ENCODE data around the gene GH1. TPM values are rescaled to one million over a fixed set of nuclear protein-coding genes. Genes with fewer than 3 reads are reported as not detected.

GH1 gene
- total and polyA plus RNA-seq, 9 of the 15 experiments (the other 6 are each of a cell fraction or from before 2014, with no cell fraction given), result not detected

Small RNAs within 50 kb of the gene (small RNA-seq; reads per million reads assigned to genes)
- not detected for gene AC040958.1
- gene AC127029.1, result not detected
- gene GH1, result not detected

Other genes with a start within 250 kb of the GH1 start
Only the 7 nearest of the 16 such genes appear.
- 114 and 126 TPM in 2 replicates for gene SMARCD2, start 76.2 kb downstream of the GH1 start, total RNA-seq (2014; rRNA removed)
- 62.5 and 73.1 TPM in 2 replicates for gene SMARCD2, start 76.2 kb downstream of the GH1 start, total RNA-seq (2014; rRNA removed; fragmentation: Illumina TruSeq; extraction: Trizol)
- gene SMARCD2, start 76.2 kb downstream of the GH1 start, total RNA-seq (2015; rRNA removed; fragmentation: Illumina TruSeq; extraction: Trizol), result 90.3 and 91.1 TPM in 2 replicates
- 92.0 and 101 TPM in 2 replicates for gene SMARCD2, start 76.2 kb downstream of the GH1 start, total RNA-seq (2021)
- 86.3 and 101 TPM in 2 replicates for gene SMARCD2, start 76.2 kb downstream of the GH1 start, polyA plus RNA-seq (2011; rRNA removed)
- 94.8 and 110 TPM in 2 replicates for gene SMARCD2, start 76.2 kb downstream of the GH1 start, polyA plus RNA-seq (2014; fragmentation: Illumina TruSeq; extraction: Trizol)
- gene SMARCD2, start 76.2 kb downstream of the GH1 start, polyA plus RNA-seq (2014; fragmentation: Nextera tagmentation; extraction: Ambion mirVana), result 1 to 10 TPM; 1.7 to 5.7 TPM
- 84.2 and 95.7 TPM in 2 replicates for gene SMARCD2, start 76.2 kb downstream of the GH1 start, polyA plus RNA-seq (2014; rRNA removed)
- gene CSH2, start 45.2 kb downstream of the GH1 start, total RNA-seq (2014; rRNA removed), result not detected in 2 replicates
- not detected in 2 replicates for gene CSH2, start 45.2 kb downstream of the GH1 start, total RNA-seq (2014; rRNA removed; fragmentation: Illumina TruSeq; extraction: Trizol)
- gene CSH2, start 45.2 kb downstream of the GH1 start, total RNA-seq (2015; rRNA removed; fragmentation: Illumina TruSeq; extraction: Trizol), result not detected in 2 replicates
- not detected in 2 replicates for gene CSH2, start 45.2 kb downstream of the GH1 start, total RNA-seq (2021)
- not detected in 2 replicates for gene CSH2, start 45.2 kb downstream of the GH1 start, polyA plus RNA-seq (2011; rRNA removed)
- not detected in 2 replicates for gene CSH2, start 45.2 kb downstream of the GH1 start, polyA plus RNA-seq (2014; fragmentation: Illumina TruSeq; extraction: Trizol)
- not detected for gene CSH2, start 45.2 kb downstream of the GH1 start, polyA plus RNA-seq (2014; fragmentation: Nextera tagmentation; extraction: Ambion mirVana)
- gene CSH2, start 45.2 kb downstream of the GH1 start, polyA plus RNA-seq (2014; rRNA removed), result not detected in 2 replicates
- not detected in 2 replicates for gene GH2, start 36.9 kb downstream of the GH1 start, total RNA-seq (2014; rRNA removed)
- gene GH2, start 36.9 kb downstream of the GH1 start, total RNA-seq (2014; rRNA removed; fragmentation: Illumina TruSeq; extraction: Trizol), result not detected in 2 replicates
- not detected in 2 replicates for gene GH2, start 36.9 kb downstream of the GH1 start, total RNA-seq (2015; rRNA removed; fragmentation: Illumina TruSeq; extraction: Trizol)
- not detected in 2 replicates for gene GH2, start 36.9 kb downstream of the GH1 start, total RNA-seq (2021)
- gene GH2, start 36.9 kb downstream of the GH1 start, polyA plus RNA-seq (2011; rRNA removed), result not detected in 2 replicates
- gene GH2, start 36.9 kb downstream of the GH1 start, polyA plus RNA-seq (2014; fragmentation: Illumina TruSeq; extraction: Trizol), result not detected in 2 replicates
- gene GH2, start 36.9 kb downstream of the GH1 start, polyA plus RNA-seq (2014; fragmentation: Nextera tagmentation; extraction: Ambion mirVana), result not detected
- gene GH2, start 36.9 kb downstream of the GH1 start, polyA plus RNA-seq (2014; rRNA removed), result 0.18 TPM in 1 of 2 replicates, not detected in the other
- gene CSH1, start 22.3 kb downstream of the GH1 start, total RNA-seq (2014; rRNA removed), result not detected in 2 replicates
- gene CSH1, start 22.3 kb downstream of the GH1 start, total RNA-seq (2014; rRNA removed; fragmentation: Illumina TruSeq; extraction: Trizol), result not detected in 2 replicates
- not detected in 2 replicates for gene CSH1, start 22.3 kb downstream of the GH1 start, total RNA-seq (2015; rRNA removed; fragmentation: Illumina TruSeq; extraction: Trizol)
- gene CSH1, start 22.3 kb downstream of the GH1 start, total RNA-seq (2021), result not detected in 2 replicates
- not detected in 2 replicates for gene CSH1, start 22.3 kb downstream of the GH1 start, polyA plus RNA-seq (2011; rRNA removed)
- not detected in 2 replicates for gene CSH1, start 22.3 kb downstream of the GH1 start, polyA plus RNA-seq (2014; fragmentation: Illumina TruSeq; extraction: Trizol)
- gene CSH1, start 22.3 kb downstream of the GH1 start, polyA plus RNA-seq (2014; fragmentation: Nextera tagmentation; extraction: Ambion mirVana), result not detected
- not detected in 2 replicates for gene CSH1, start 22.3 kb downstream of the GH1 start, polyA plus RNA-seq (2014; rRNA removed)
- gene CSHL1, start 7.6 kb downstream of the GH1 start, total RNA-seq (2014; rRNA removed), result not detected in 2 replicates
- gene CSHL1, start 7.6 kb downstream of the GH1 start, total RNA-seq (2014; rRNA removed; fragmentation: Illumina TruSeq; extraction: Trizol), result not detected in 2 replicates
- not detected in 2 replicates for gene CSHL1, start 7.6 kb downstream of the GH1 start, total RNA-seq (2015; rRNA removed; fragmentation: Illumina TruSeq; extraction: Trizol)
- gene CSHL1, start 7.6 kb downstream of the GH1 start, total RNA-seq (2021), result not detected in 2 replicates
- not detected in 2 replicates for gene CSHL1, start 7.6 kb downstream of the GH1 start, polyA plus RNA-seq (2011; rRNA removed)
- gene CSHL1, start 7.6 kb downstream of the GH1 start, polyA plus RNA-seq (2014; fragmentation: Illumina TruSeq; extraction: Trizol), result not detected in 2 replicates
- not detected for gene CSHL1, start 7.6 kb downstream of the GH1 start, polyA plus RNA-seq (2014; fragmentation: Nextera tagmentation; extraction: Ambion mirVana)
- gene CSHL1, start 7.6 kb downstream of the GH1 start, polyA plus RNA-seq (2014; rRNA removed), result not detected in 2 replicates
- gene CD79B, start 13.5 kb upstream of the GH1 start, total RNA-seq (2014; rRNA removed), result not detected in 2 replicates
- gene CD79B, start 13.5 kb upstream of the GH1 start, total RNA-seq (2014; rRNA removed; fragmentation: Illumina TruSeq; extraction: Trizol), result 0.44 TPM in 1 of 2 replicates, not detected in the other
- gene CD79B, start 13.5 kb upstream of the GH1 start, total RNA-seq (2015; rRNA removed; fragmentation: Illumina TruSeq; extraction: Trizol), result not detected in 2 replicates
- gene CD79B, start 13.5 kb upstream of the GH1 start, total RNA-seq (2021), result 0.38 and 0.62 TPM in 2 replicates
- gene CD79B, start 13.5 kb upstream of the GH1 start, polyA plus RNA-seq (2011; rRNA removed), result 0.34 and 0.50 TPM in 2 replicates
- gene CD79B, start 13.5 kb upstream of the GH1 start, polyA plus RNA-seq (2014; fragmentation: Illumina TruSeq; extraction: Trizol), result 0.12 and 0.39 TPM in 2 replicates
- gene CD79B, start 13.5 kb upstream of the GH1 start, polyA plus RNA-seq (2014; fragmentation: Nextera tagmentation; extraction: Ambion mirVana), result under 1 TPM; 0.15 to 0.18 TPM
- 0.57 TPM in 1 of 2 replicates, not detected in the other for gene CD79B, start 13.5 kb upstream of the GH1 start, polyA plus RNA-seq (2014; rRNA removed)
- 1.6 and 1.8 TPM in 2 replicates for gene SCN4A, start 54.1 kb upstream of the GH1 start, total RNA-seq (2014; rRNA removed)
- 0.73 and 1.4 TPM in 2 replicates for gene SCN4A, start 54.1 kb upstream of the GH1 start, total RNA-seq (2014; rRNA removed; fragmentation: Illumina TruSeq; extraction: Trizol)
- gene SCN4A, start 54.1 kb upstream of the GH1 start, total RNA-seq (2015; rRNA removed; fragmentation: Illumina TruSeq; extraction: Trizol), result 0.08 and 0.29 TPM in 2 replicates
- 1.1 and 1.4 TPM in 2 replicates for gene SCN4A, start 54.1 kb upstream of the GH1 start, total RNA-seq (2021)
- gene SCN4A, start 54.1 kb upstream of the GH1 start, polyA plus RNA-seq (2011; rRNA removed), result 0.50 and 0.60 TPM in 2 replicates
- 1.9 and 4.6 TPM in 2 replicates for gene SCN4A, start 54.1 kb upstream of the GH1 start, polyA plus RNA-seq (2014; fragmentation: Illumina TruSeq; extraction: Trizol)
- 1 to 10 TPM; 1.7 to 2.6 TPM for gene SCN4A, start 54.1 kb upstream of the GH1 start, polyA plus RNA-seq (2014; fragmentation: Nextera tagmentation; extraction: Ambion mirVana)
- gene SCN4A, start 54.1 kb upstream of the GH1 start, polyA plus RNA-seq (2014; rRNA removed), result 0.54 and 2.1 TPM in 2 replicates

All from K562 (cell line).